Measurements from ENCODE around the gene ZBTB3. TPM values are rescaled to one million over a fixed set of nuclear protein-coding genes. Genes with fewer than 3 reads are reported as not detected.

Gene ZBTB3
- total and polyA plus RNA-seq, 2 of the 13 experiments (the other 11 are each of a cell fraction or from before 2014, with no cell fraction given) = 3.4 to 5.2 TPM

DNA sequence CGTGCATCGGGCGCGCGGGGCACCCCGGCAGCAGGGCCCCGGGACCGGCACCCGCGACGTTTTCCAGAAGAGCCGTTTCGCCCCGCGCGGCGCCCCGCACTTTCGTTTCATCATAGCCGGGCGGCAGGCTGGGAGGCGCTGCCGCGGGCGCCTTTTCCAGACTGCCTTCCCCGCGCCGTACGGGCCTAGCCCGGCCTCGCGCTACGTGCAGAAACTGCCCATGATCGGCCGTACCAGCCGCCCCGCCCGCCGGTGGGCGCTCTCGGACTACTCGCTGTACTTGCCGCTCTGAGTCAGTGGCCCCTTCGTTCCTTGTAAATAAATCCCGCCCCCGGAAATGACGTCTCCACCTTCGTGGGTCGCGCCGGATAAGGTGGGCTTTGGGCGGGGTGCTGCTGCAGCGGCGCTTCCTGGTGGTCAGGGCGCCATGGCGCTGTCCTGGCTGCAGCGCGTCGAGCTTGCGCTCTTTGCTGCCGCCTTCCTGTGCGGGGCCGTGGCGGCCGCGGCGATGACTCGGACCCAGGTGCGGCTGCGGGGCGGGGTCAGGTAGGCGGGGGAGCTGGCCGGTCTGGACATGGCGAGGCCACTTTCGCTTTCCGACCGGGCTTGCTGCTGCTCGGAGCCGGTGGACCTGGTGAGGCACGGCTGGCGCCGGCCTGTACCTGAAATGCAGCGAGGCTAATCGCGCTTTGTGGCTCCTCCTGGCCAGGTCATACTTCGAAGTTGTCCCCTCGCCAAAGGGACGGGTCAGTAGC, 33.2 kb upstream of the ZBTB3 start, which contains the start of gene TMEM179B (continued):
- no peak for TF ChIP-seq ZFP41 (CRISPR knock-in tag; IDR thresholded peaks at IDR 0.05; ENCODE audit: borderline replicate concordance)
- no peak; the same call in 1 of the 2 replicates for TF ChIP-seq ZMYM3 (CRISPR knock-in tag; IDR thresholded peaks at IDR 0.05)
- no peak for TF ChIP-seq CEBPB (IDR thresholded peaks at IDR 0.05; ENCODE audit: borderline replicate concordance, low read depth, low read length)
- TF ChIP-seq ESRRA (CRISPR knock-in tag; IDR thresholded peaks at IDR 0.05; ENCODE audit: low read depth) = peak; percentile 77
- TF ChIP-seq ZNF850 (CRISPR knock-in tag; conservative IDR thresholded peaks at IDR 0.05) = no peak
- TF ChIP-seq RXRB (CRISPR knock-in tag; IDR thresholded peaks at IDR 0.05; ENCODE audit: borderline replicate concordance) = peak; percentile 75; the same call in 1 of the 2 replicates
- peak; percentile 75 for TF ChIP-seq SIN3A (IDR thresholded peaks at IDR 0.05; ENCODE audit: borderline replicate concordance, low read depth, low read length)
- no peak for TF ChIP-seq ZNF660 (CRISPR knock-in tag; IDR thresholded peaks at IDR 0.05; ENCODE audit: borderline replicate concordance, low read depth)
- TF ChIP-seq EED (CRISPR knock-in tag; IDR thresholded peaks at IDR 0.05) = peak; percentile 71; the same call in 1 of the 2 replicates
- TF ChIP-seq HOMEZ (CRISPR knock-in tag; IDR thresholded peaks at IDR 0.05; ENCODE audit: low read depth) = no peak; the same call in 1 of the 2 replicates
- TF ChIP-seq ZNF891 (CRISPR knock-in tag; IDR thresholded peaks at IDR 0.05) = peak; percentile 70
- peak; percentile 73; the same call in 1 of the 2 replicates for TF ChIP-seq ZNF34 (CRISPR knock-in tag; IDR thresholded peaks at IDR 0.05; ENCODE audit: borderline replicate concordance)
- peak; percentile 75 for TF ChIP-seq ETV5 (CRISPR knock-in tag; IDR thresholded peaks at IDR 0.05; ENCODE audit: borderline replicate concordance)
- TF ChIP-seq IKZF1 (IDR thresholded peaks at IDR 0.05) = no peak
- TF ChIP-seq KLF6 (CRISPR knock-in tag; IDR thresholded peaks at IDR 0.05) = peak; percentile 67
- TF ChIP-seq ZNF510 (CRISPR knock-in tag; IDR thresholded peaks at IDR 0.05; ENCODE audit: low read depth) = peak; percentile 96; the same call in 1 of the 2 replicates
- no peak for TF ChIP-seq CBX2 (IDR thresholded peaks at IDR 0.05; ENCODE audit: low read depth, low read length)
- no peak for TF ChIP-seq CBX2 (CRISPR knock-in tag; IDR thresholded peaks at IDR 0.05; ENCODE audit: low read depth)
- TF ChIP-seq HES4 (CRISPR knock-in tag; IDR thresholded peaks at IDR 0.05; ENCODE audit: borderline replicate concordance) = peak; percentile 85
- TF ChIP-seq, protein P1, sequence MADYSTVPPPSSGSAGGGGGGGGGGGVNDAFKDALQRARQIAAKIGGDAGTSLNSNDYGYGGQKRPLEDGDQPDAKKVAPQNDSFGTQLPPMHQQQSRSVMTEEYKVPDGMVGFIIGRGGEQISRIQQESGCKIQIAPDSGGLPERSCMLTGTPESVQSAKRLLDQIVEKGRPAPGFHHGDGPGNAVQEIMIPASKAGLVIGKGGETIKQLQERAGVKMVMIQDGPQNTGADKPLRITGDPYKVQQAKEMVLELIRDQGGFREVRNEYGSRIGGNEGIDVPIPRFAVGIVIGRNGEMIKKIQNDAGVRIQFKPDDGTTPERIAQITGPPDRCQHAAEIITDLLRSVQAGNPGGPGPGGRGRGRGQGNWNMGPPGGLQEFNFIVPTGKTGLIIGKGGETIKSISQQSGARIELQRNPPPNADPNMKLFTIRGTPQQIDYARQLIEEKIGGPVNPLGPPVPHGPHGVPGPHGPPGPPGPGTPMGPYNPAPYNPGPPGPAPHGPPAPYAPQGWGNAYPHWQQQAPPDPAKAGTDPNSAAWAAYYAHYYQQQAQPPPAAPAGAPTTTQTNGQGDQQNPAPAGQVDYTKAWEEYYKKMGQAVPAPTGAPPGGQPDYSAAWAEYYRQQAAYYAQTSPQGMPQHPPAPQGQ (CRISPR knock-in tag; IDR thresholded peaks at IDR 0.05; ENCODE audit: borderline replicate concordance) = peak; percentile 70; the same call in 1 of the 2 replicates
- no peak for TF ChIP-seq ZNF672 (CRISPR knock-in tag; IDR thresholded peaks at IDR 0.05)
- peak; percentile 74; the same call in 1 of the 2 replicates for TF ChIP-seq MAZ (IDR thresholded peaks at IDR 0.05; ENCODE audit: borderline replicate concordance, low read depth, low read length)
- TF ChIP-seq MAZ (CRISPR knock-in tag; IDR thresholded peaks at IDR 0.05; ENCODE audit: low read depth) = peak; percentile 91
- no peak for TF ChIP-seq RNF219 (CRISPR knock-in tag; IDR thresholded peaks at IDR 0.05)
- no peak for TF ChIP-seq PLRG1 (conservative IDR thresholded peaks at IDR 0.05)
- TF ChIP-seq POLR2A (IDR thresholded peaks at IDR 0.05; ENCODE audit: insufficient read depth in 1 of 2, low read depth in 2 of 2, low read length in 2 of 2) = peak; percentile 91 to 98
